ENCODE results near the gene MPZL2.

The MPZL2 gene

GRCh38 chr11:118214210-118214914 lies 49.7 kb downstream of the MPZL2 start:
- Histone ChIP-seq H3K36me3 (ENCODE audit: insufficient read depth, low read length) (no peaks in the 10 kb centered on the region), H3K9me3 (ENCODE audit: control insufficient read depth, insufficient read depth, low read length) (no peaks in the 10 kb centered on the region), H3K4me1 (ENCODE audit: insufficient read depth, low read length) (peaks cover 35% of the 10 kb centered on the region), H3K9ac (ENCODE audit: low read depth, low read length) (no peak overlapping the region)

GRCh38 chr11:118213781-118214180 lies 50.3 kb downstream of the MPZL2 start:
- Histone ChIP-seq H3K36me3 (ENCODE audit: insufficient read depth, low read length) (no peaks in the 10 kb centered on the region), H3K9ac (ENCODE audit: low read depth, low read length) (no peak overlapping the region), H3K9me3 (ENCODE audit: control insufficient read depth, insufficient read depth, low read length) (no peaks in the 10 kb centered on the region), H3K4me1 (ENCODE audit: insufficient read depth, low read length) (peaks cover 35% of the 10 kb centered on the region)

GRCh38 chr11:118213201-118213600 lies 50.9 kb downstream of the MPZL2 start:
- Histone ChIP-seq H3K9me3 (ENCODE audit: control insufficient read depth, insufficient read depth, low read length) (no peaks in the 10 kb centered on the region), H3K9ac (ENCODE audit: low read depth, low read length) (no peak overlapping the region), H3K4me1 (ENCODE audit: insufficient read depth, low read length) (peaks cover 35% of the 10 kb centered on the region), H3K36me3 (ENCODE audit: insufficient read depth, low read length) (no peaks in the 10 kb centered on the region)

GRCh38 chr11:118212781-118213191 lies 51.3 kb downstream of the MPZL2 start:
- Histone ChIP-seq H3K36me3 (ENCODE audit: insufficient read depth, low read length) (no peaks in the 10 kb centered on the region), H3K9ac (ENCODE audit: low read depth, low read length) (no peak overlapping the region), H3K9me3 (ENCODE audit: control insufficient read depth, insufficient read depth, low read length) (no peaks in the 10 kb centered on the region), H3K4me1 (ENCODE audit: insufficient read depth, low read length) (peaks cover 35% of the 10 kb centered on the region)

- Histone ChIP-seq H3K4me1 (ENCODE audit: insufficient read depth, low read length) (peaks cover 35% of the 10 kb centered on the region), H3K9ac (ENCODE audit: low read depth, low read length) (no peak overlapping the region)
Observed at GRCh38 chr11:118212131-118212725, 51.9 kb downstream of the MPZL2 start.

GRCh38 chr11:118211006-118211405 lies 53.1 kb downstream of the MPZL2 start:
- no peaks in the 10 kb centered on the region for H3K36me3 ChIP-seq (ENCODE audit: insufficient read depth, low read length)
- peaks cover 32% of the 10 kb centered on the region for H3K4me1 ChIP-seq (ENCODE audit: insufficient read depth, low read length)
- H3K9me3 ChIP-seq (ENCODE audit: control insufficient read depth, insufficient read depth, low read length), result no peaks in the 10 kb centered on the region
- no peak overlapping the region for H3K9ac ChIP-seq (ENCODE audit: low read depth, low read length)

More at GRCh38 chr11:118212131-118212725, 51.9 kb downstream of the MPZL2 start:
- Histone ChIP-seq H3K9me3 (ENCODE audit: control insufficient read depth, insufficient read depth, low read length) (no peaks in the 10 kb centered on the region), H3K36me3 (ENCODE audit: insufficient read depth, low read length) (no peaks in the 10 kb centered on the region)

- Histone ChIP-seq H3K4me1 (ENCODE audit: insufficient read depth, low read length) (peaks cover 32% of the 10 kb centered on the region), H3K9ac (ENCODE audit: low read depth, low read length) (no peak overlapping the region), H3K9me3 (ENCODE audit: control insufficient read depth, insufficient read depth, low read length) (no peaks in the 10 kb centered on the region), H3K36me3 (ENCODE audit: insufficient read depth, low read length) (no peaks in the 10 kb centered on the region)
Observed at GRCh38 chr11:118210323-118210722, 53.8 kb downstream of the MPZL2 start.

GRCh38 chr11:118209033-118209432 lies 55.1 kb downstream of the MPZL2 start:
- Histone ChIP-seq H3K4me1 (ENCODE audit: insufficient read depth, low read length) (peaks cover 31% of the 10 kb centered on the region), H3K36me3 (ENCODE audit: insufficient read depth, low read length) (no peaks in the 10 kb centered on the region), H3K9me3 (ENCODE audit: control insufficient read depth, insufficient read depth, low read length) (no peaks in the 10 kb centered on the region), H3K9ac (ENCODE audit: low read depth, low read length) (no peak overlapping the region)

- Histone ChIP-seq H3K4me1 (ENCODE audit: insufficient read depth, low read length) (peaks cover 14% of the 10 kb centered on the region), H3K9me3 (ENCODE audit: control insufficient read depth, insufficient read depth, low read length) (no peaks in the 10 kb centered on the region), H3K36me3 (ENCODE audit: insufficient read depth, low read length) (no peaks in the 10 kb centered on the region), H3K9ac (ENCODE audit: low read depth, low read length) (no peak overlapping the region)
Observed at GRCh38 chr11:118207079-118207478, 57.0 kb downstream of the MPZL2 start.

GRCh38 chr11:118206391-118207031 lies 57.6 kb downstream of the MPZL2 start:
- Histone ChIP-seq H3K9me3 (ENCODE audit: control insufficient read depth, insufficient read depth, low read length) (no peaks in the 10 kb centered on the region), H3K9ac (ENCODE audit: low read depth, low read length) (no peak overlapping the region), H3K36me3 (ENCODE audit: insufficient read depth, low read length) (no peaks in the 10 kb centered on the region), H3K4me1 (ENCODE audit: insufficient read depth, low read length) (peaks cover 10% of the 10 kb centered on the region)

GRCh38 chr11:118205606-118206378 lies 58.3 kb downstream of the MPZL2 start:
- Histone ChIP-seq H3K9ac (ENCODE audit: low read depth, low read length) (no peak overlapping the region), H3K9me3 (ENCODE audit: control insufficient read depth, insufficient read depth, low read length) (no peaks in the 10 kb centered on the region), H3K36me3 (ENCODE audit: insufficient read depth, low read length) (no peaks in the 10 kb centered on the region), H3K4me1 (ENCODE audit: insufficient read depth, low read length) (peaks cover 5% of the 10 kb centered on the region)

Measured in ES-I3 (cell line).